SU-DHL-6 (cell line): ENCODE measurements around the gene FRAT1.

Experiments
- H2AFZ ChIP-seq: fragments of 200-600 bp; sonication (generic); 2 replicates; pipeline ENCODE4 v1.6.1; 2014; ENCODE audit warnings: low read depth, mild to moderate bottlenecking, moderate library complexity, mixed read lengths, antibody characterized with exemption, low read length; ENCODE audit not compliant: severe bottlenecking
- H3F3A ChIP-seq: fragments of 200-600 bp; shearing (Covaris generic); 2 replicates; pipeline ENCODE4 v1.6.0; 2016; ENCODE audit warnings: antibody characterized with exemption, mild to moderate bottlenecking; ENCODE audit not compliant: insufficient read depth
- H3K27ac ChIP-seq: fragments of 200-600 bp; sonication (generic); 2 replicates; pipeline ENCODE4 v1.5.1; 2016; ENCODE audit warnings: low read depth, mild to moderate bottlenecking, low read length, moderate library complexity, mixed read lengths
- H3K27me3 ChIP-seq: fragments of 200-600 bp; sonication (generic), shearing (Covaris generic); 2 replicates; pipeline ENCODE4 v1.6.0; 2014; ENCODE audit warnings: mild to moderate bottlenecking, low read length
- H3K36me3 ChIP-seq: fragments of 200-600 bp; sonication (generic); 2 replicates; pipeline ENCODE4 v1.6.1; 2014; ENCODE audit warnings: mild to moderate bottlenecking, low read length, mixed read lengths
- H3K4me2 ChIP-seq: fragments of 300-600, 200-600 bp; shearing (Covaris generic), sonication (generic); 2 replicates; pipeline ENCODE4 v1.6.0; 2014; ENCODE audit warnings: low read length, low read depth, mild to moderate bottlenecking; ENCODE audit not compliant: poor library complexity, severe bottlenecking
- H3K4me3 ChIP-seq: fragments of 200-600 bp; sonication (generic); 2 replicates; pipeline ENCODE4 v1.5.1; 2014; ENCODE audit warnings: antibody characterized with exemption, low read length, mild to moderate bottlenecking, mixed read lengths; ENCODE audit not compliant: insufficient read depth, poor library complexity, severe bottlenecking
- H3K79me2 ChIP-seq: fragments of 200-600 bp; sonication (generic); 2 replicates; pipeline ENCODE4 v1.6.1; 2014; ENCODE audit warnings: mild to moderate bottlenecking, low read length, moderate library complexity; ENCODE audit not compliant: insufficient read depth
- H3K9ac ChIP-seq: fragments of 200-600 bp; sonication (generic); 2 replicates; pipeline ENCODE4 v1.7.0; 2014; ENCODE audit warnings: mild to moderate bottlenecking, low read length
- H3K9me2 ChIP-seq: fragments of 200-600 bp; sonication (generic); replicated peaks from 2 replicates; pipeline ENCODE4 v1.6.1; 2014; ENCODE audit warnings: low read length; ENCODE audit not compliant: insufficient read depth
- H3K9me3 ChIP-seq: fragments of 200-600 bp; sonication (generic); 2 replicates; pipeline ENCODE4 v1.6.1; 2014; ENCODE audit warnings: low read length, mixed read lengths; ENCODE audit not compliant: insufficient read depth
- H4K20me1 ChIP-seq: fragments of 200-600 bp; sonication (generic); 2 replicates; pipeline ENCODE4 v1.6.1; 2014; ENCODE audit warnings: low read depth, mild to moderate bottlenecking, antibody characterized with exemption, low read length, moderate library complexity, mixed read lengths
- CTCF ChIP-seq: fragments of 200-600 bp; sonication (generic); IDR thresholded peaks from one replicate; pipeline ENCODE4 v1.5.1; 2017; ENCODE audit warnings: antibody characterized with exemption, mild to moderate bottlenecking, low read length, moderate library complexity; ENCODE audit not compliant: insufficient read depth, poor library complexity, severe bottlenecking
- EZH2phosphoT487 ChIP-seq: fragments of 200-600 bp; sonication (generic), shearing (Covaris generic); conservative IDR thresholded peaks from 2 replicates; pipeline ENCODE4 v1.6.1; 2018; ENCODE audit warnings: mild to moderate bottlenecking, antibody characterized with exemption, low read length, moderate library complexity, mixed read lengths

The FRAT1 gene

GRCh38 chr10:97274828-97275227 is 44.2 kb upstream of the FRAT1 start:
- H3K27me3 ChIP-seq: no peaks in the 10 kb centered on the region
- H2AFZ ChIP-seq: no peak overlapping the region
- peak overlapping the region; percentile 25 for H3K27ac ChIP-seq
- TF ChIP-seq CTCF (no peak), EZH2phosphoT487 (no peak)
- no peaks in the 10 kb centered on the region for H3K9me3 ChIP-seq
- peaks cover 14% of the 10 kb centered on the region; the same call in 1 of the 2 replicates for H3F3A ChIP-seq
- H3K79me2 ChIP-seq: peaks cover 55% of the 10 kb centered on the region
- no peaks in the 10 kb centered on the region for H3K9me2 ChIP-seq
- no peak overlapping the region for H3K9ac ChIP-seq
- no peaks in the 10 kb centered on the region for H4K20me1 ChIP-seq
- H3K4me3 ChIP-seq: no peak overlapping the region
- peak overlapping the region; percentile 28 for H3K4me2 ChIP-seq
- H3K36me3 ChIP-seq: no peaks in the 10 kb centered on the region

GRCh38 chr10:97277551-97277950 is 41.5 kb upstream of the FRAT1 start:
- Histone ChIP-seq H3K4me2 (peak overlapping the region; percentile 63), H3K36me3 (no peaks in the 10 kb centered on the region), H3F3A (peaks cover 16% of the 10 kb centered on the region; the same call in 1 of the 2 replicates), H3K9me2 (no peaks in the 10 kb centered on the region), H3K4me3 (no peak overlapping the region), H3K27ac (peak overlapping the region; percentile 66), H3K9ac (peak overlapping the region; percentile 34), H3K27me3 (no peaks in the 10 kb centered on the region), H3K79me2 (peaks cover 68% of the 10 kb centered on the region), H2AFZ (no peak overlapping the region), H3K9me3 (no peaks in the 10 kb centered on the region), H4K20me1 (no peaks in the 10 kb centered on the region)
- TF ChIP-seq EZH2phosphoT487 (no peak), CTCF (no peak)

GRCh38 chr10:97278491-97278989 is 40.5 kb upstream of the FRAT1 start:
- Histone ChIP-seq H3K9me2 (no peaks in the 10 kb centered on the region), H3K9me3 (no peaks in the 10 kb centered on the region), H3K79me2 (peaks cover 68% of the 10 kb centered on the region), H2AFZ (no peak overlapping the region), H3K27ac (peak overlapping the region; percentile 66; the same call in 1 of the 2 replicates), H4K20me1 (no peaks in the 10 kb centered on the region), H3K4me3 (no peak overlapping the region), H3K4me2 (peak overlapping the region; percentile 63), H3K36me3 (no peaks in the 10 kb centered on the region), H3K27me3 (no peaks in the 10 kb centered on the region), H3F3A (peaks cover 16% of the 10 kb centered on the region; the same call in 1 of the 2 replicates), H3K9ac (peak overlapping the region; percentile 34)
- TF ChIP-seq EZH2phosphoT487: no peak
- TF ChIP-seq CTCF: peak; percentile 31
